Activated CD4-positive, alpha-beta T cell treated with anti-CD3 and anti-CD28 coated beads, Interleukin-2, amount 50 U/mL, for 1 hour (primary cell): ENCODE measurements around the gene PTPN7.

Experiments
- DNase-seq: peaks from one replicate; pipeline ENCODE4 v3.0.0-alpha.2; 2020

The PTPN7 gene

GRCh38 chr1:202165267-202165941 lies 5.0 kb upstream of the PTPN7 start:
- DNase-seq: peak; percentile 26

GRCh38 chr1:202164271-202165037 lies 4.1 kb upstream of the PTPN7 start:
- peak; percentile 63 for DNase-seq

- no peak for DNase-seq
Observed at GRCh38 chr1:202163281-202164270, 3.2 kb upstream of the PTPN7 start.

- DNase-seq: no peak
Observed at GRCh38 chr1:202162418-202163280, 2.2 kb upstream of the PTPN7 start.

GRCh38 chr1:202162047-202162417 lies 1.6 kb upstream of the PTPN7 start:
- peak; percentile 46 for DNase-seq

GRCh38 chr1:202161151-202162046 lies 997 bp upstream of the PTPN7 start:
- no peak for DNase-seq

GRCh38 chr1:202159534-202160371 lies 649 bp downstream of the PTPN7 start:
- peak; percentile 45 for DNase-seq

- DNase-seq: no peak
Observed at GRCh38 chr1:202158810-202159533, 1.4 kb downstream of the PTPN7 start.

- no peak for DNase-seq
Observed at GRCh38 chr1:202157945-202158344, 2.5 kb downstream of the PTPN7 start.

GRCh38 chr1:202156590-202156989 lies 3.8 kb downstream of the PTPN7 start:
- no peak for DNase-seq

- DNase-seq: no peak
Observed at GRCh38 chr1:202155478-202156021, 4.9 kb downstream of the PTPN7 start.

GRCh38 chr1:202154766-202155477 lies 5.5 kb downstream of the PTPN7 start:
- peak; percentile 53 for DNase-seq

- no peak for DNase-seq
Observed at GRCh38 chr1:202154148-202154765, 6.1 kb downstream of the PTPN7 start.

- no peak for DNase-seq
Observed at GRCh38 chr1:202153284-202153683, 7.1 kb downstream of the PTPN7 start.

GRCh38 chr1:202152399-202152798 lies 8.0 kb downstream of the PTPN7 start:
- DNase-seq: no peak

GRCh38 chr1:202151045-202151444 lies 9.4 kb downstream of the PTPN7 start:
- no peak for DNase-seq

- no peak for DNase-seq
Observed at GRCh38 chr1:202150602-202151001, 9.8 kb downstream of the PTPN7 start.

GRCh38 chr1:202150187-202150586 lies 10.2 kb downstream of the PTPN7 start:
- DNase-seq: no peak
